GM23248 (cell line): ENCODE data around the gene FADS1.

ENCODE experiments used
- EZH2 ChIP-seq: fragments of 200-600 bp; sonication (generic); IDR thresholded peaks from 2 replicates; pipeline ENCODE4 v1.6.1; 2018; ENCODE audit warnings: antibody characterized with exemption, mild to moderate bottlenecking; ENCODE audit not compliant: insufficient read depth, poor library complexity, severe bottlenecking
- EZH2phosphoT487 ChIP-seq: fragments of 200-600 bp; sonication (generic); IDR thresholded peaks from 2 replicates; pipeline ENCODE4 v1.6.1; 2018; ENCODE audit warnings: antibody characterized with exemption, moderate library complexity, mild to moderate bottlenecking, low read depth; ENCODE audit not compliant: insufficient read depth

DNA sequence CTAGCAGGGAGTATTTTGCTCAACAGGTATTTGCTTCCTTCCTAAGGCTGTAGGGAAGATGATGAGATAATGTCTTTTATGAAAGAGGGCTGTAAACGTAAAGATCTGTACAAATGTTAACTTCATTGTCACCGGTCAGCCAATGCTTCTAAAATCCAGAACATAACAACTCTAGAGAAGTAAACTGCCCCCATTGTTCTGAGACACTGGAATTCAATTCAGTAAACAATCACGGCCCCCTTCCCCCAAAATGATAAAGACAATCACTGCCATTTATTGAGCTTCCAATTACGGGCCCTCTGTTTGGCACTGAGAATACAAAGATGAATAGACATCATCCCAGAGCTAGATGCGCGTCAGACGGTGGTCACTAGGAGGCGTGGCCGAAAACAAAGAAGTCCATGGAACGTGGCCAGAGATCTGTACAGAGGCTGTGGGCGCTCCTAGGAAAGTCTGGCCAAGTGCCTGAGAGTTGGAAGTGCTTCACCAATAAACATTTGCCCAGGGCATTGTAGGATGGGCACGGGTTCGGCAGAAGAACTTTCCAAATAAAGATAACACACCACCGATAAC, 25.0 kb downstream of the FADS1 start:
- TF ChIP-seq EZH2phosphoT487, result no peak
- TF ChIP-seq EZH2, result no peak
